CD14-positive monocyte (primary cell): ENCODE results near the gene GHSR. TPM values are rescaled to one million over a fixed set of nuclear protein-coding genes. Genes with fewer than 3 reads are reported as not detected.

ENCODE experiments used
- DNase-seq, 3 donors: peaks; one replicate each; pipeline ENCODE4 v3.0.0-alpha.2; 2011 to 2022
- H2AFZ ChIP-seq: 2 replicates; pipeline ENCODE4 v1.6.0; 2012; ENCODE audit warnings: mild to moderate bottlenecking, low read depth, low read length, inconsistent platforms; ENCODE audit not compliant: insufficient read depth, poor library complexity, severe bottlenecking
- H3K27ac ChIP-seq, 2 donors: 1 replicate in 1 of 2; 2 replicates in 1 of 2; pipeline ENCODE4 v1.5.1; 2012 to 2013; ENCODE audit warnings: low read length in 2 of 2, control low read depth in 1 of 2, inconsistent platforms in 1 of 2, low read depth in 1 of 2, mild to moderate bottlenecking in 1 of 2
- H3K27me3 ChIP-seq, 2 donors: one replicate each; pipeline versions ENCODE4 v1.6.0 to v1.6.1; 2011 to 2013; ENCODE audit warnings: low read length in 2 of 2; ENCODE audit not compliant: control insufficient read depth in 2 of 2, insufficient read depth in 2 of 2
- H3K36me3 ChIP-seq, 2 donors: replicated peaks in 1 of 2; 1 replicate in 1 of 2; 2 replicates in 1 of 2; pipeline versions ENCODE4 v1.5.1 to v1.6.1; 2012 to 2013; ENCODE audit warnings: low read length in 2 of 2, control low read depth in 1 of 2, inconsistent platforms in 1 of 2, mild to moderate bottlenecking in 1 of 2; ENCODE audit not compliant: insufficient read depth in 2 of 2, control insufficient read depth in 1 of 2
- H3K4me1 ChIP-seq, 2 donors: 1 replicate in 1 of 2; 2 replicates in 1 of 2; pipeline versions ENCODE4 v1.5.1 to v1.6.1; 2012 to 2013; ENCODE audit warnings: low read length in 2 of 2, control low read depth in 1 of 2, inconsistent platforms in 1 of 2, mild to moderate bottlenecking in 1 of 2, moderate library complexity in 1 of 2; ENCODE audit not compliant: insufficient read depth in 2 of 2, control insufficient read depth in 1 of 2
- H3K4me2 ChIP-seq: replicated peaks from 2 replicates; pipeline ENCODE3; 2012; ENCODE audit warnings: low read length, moderate library complexity, mild to moderate bottlenecking; ENCODE audit not compliant: poor library complexity, severe bottlenecking; ENCODE audit errors: extremely low read depth
- H3K4me3 ChIP-seq, 3 experiments: fragments of 200-600 bp in 1 of 3; sonication (generic) in 1 of 3; replicated peaks in 1 of 3; 1 replicate in 2 of 3; 2 replicates in 1 of 3; pipeline ENCODE4 v1.5.1; 2011 to 2013; ENCODE audit warnings: low read length in 3 of 3, mild to moderate bottlenecking in 3 of 3, control low read depth in 2 of 3, low read depth in 2 of 3, inconsistent platforms in 1 of 3, moderate library complexity in 1 of 3
- H3K79me2 ChIP-seq: 2 replicates; pipeline ENCODE4 v1.6.0; 2012; ENCODE audit warnings: mild to moderate bottlenecking, control low read depth, inconsistent platforms, low read length, moderate library complexity; ENCODE audit not compliant: insufficient read depth
- H3K9ac ChIP-seq: 2 replicates; pipeline ENCODE4 v1.6.0; 2017; ENCODE audit warnings: low read length, mild to moderate bottlenecking; ENCODE audit not compliant: insufficient read depth, poor library complexity, severe bottlenecking
- H3K9me3 ChIP-seq, 2 donors: replicated peaks in 1 of 2; 1 replicate in 1 of 2; 2 replicates in 1 of 2; pipeline versions ENCODE4 v1.5.1 to v1.6.1; 2012 to 2013; ENCODE audit warnings: low read length in 2 of 2, control low read depth in 1 of 2; ENCODE audit not compliant: control insufficient read depth in 1 of 2, insufficient read depth in 1 of 2
- H4K20me1 ChIP-seq: 2 replicates; pipeline ENCODE4 v1.6.0; 2012; ENCODE audit warnings: mild to moderate bottlenecking, low read length, control low read depth, moderate library complexity; ENCODE audit not compliant: insufficient read depth
- H3K27ac Mint-ChIP-seq, 7 donors: one replicate each; pipeline ENCODE4 v1.8.0; 2020; ENCODE audit warnings: mild to moderate bottlenecking in 7 of 7, mixed read lengths in 7 of 7, moderate library complexity in 6 of 7, inconsistent platforms in 2 of 7
- H3K27me3 Mint-ChIP-seq, 3 donors: one replicate each; pipeline ENCODE4 v1.8.0; 2021 to 2022; ENCODE audit warnings: low read depth in 3 of 3, mild to moderate bottlenecking in 3 of 3, mixed read lengths in 3 of 3, moderate library complexity in 3 of 3, inconsistent platforms in 1 of 3
- H3K36me3 Mint-ChIP-seq, 2 donors: one replicate each; pipeline ENCODE4 v1.8.0; 2020; ENCODE audit warnings: mixed read lengths in 2 of 2, inconsistent platforms in 1 of 2, mild to moderate bottlenecking in 1 of 2
- H3K4me1 Mint-ChIP-seq: one replicate; pipeline ENCODE4 v1.8.0; 2020; ENCODE audit warnings: mild to moderate bottlenecking, mixed read lengths
- H3K4me3 Mint-ChIP-seq, 2 donors: one replicate each; pipeline ENCODE4 v1.8.0; 2020; ENCODE audit warnings: mild to moderate bottlenecking in 2 of 2, mixed read lengths in 2 of 2, moderate library complexity in 1 of 2
- H3K9me3 Mint-ChIP-seq, 7 donors: one replicate each; pipeline ENCODE4 v1.8.0; 2020 to 2022; ENCODE audit warnings: mixed read lengths in 7 of 7, mild to moderate bottlenecking in 6 of 7, moderate library complexity in 6 of 7, inconsistent platforms in 2 of 7
- WGBS: methylation state at CpG from one replicate; pipeline ENCODE4 v1.1.5; 2013; ENCODE audit warnings: missing lambda C conversion rate; ENCODE audit not compliant: insufficient coverage; 5-methylcytosine and 5-hydroxymethylcytosine counted together
- intact Hi-C, 2 donors: fragments of 100-400 bp; cut with micrococcal nuclease; formaldehyde crosslinking; loops; one replicate each; pipeline versions ENCODE4 v1.15.0 to v1.15.1; 2023
- polyA plus RNA-seq, 3 donors: library from polyadenylated mRNA; depleted of rRNA in 1 of 3; unstranded in 2 of 3; stranded (reverse) in 1 of 3; fragments of 300-500 nt in 2 of 3; fragments of >200 nt in 1 of 3; fragmentation: Illumina TruSeq in 2 of 3; gene quantifications; 1 replicate in 2 of 3; 2 replicates in 1 of 3; pipeline ENCODE4 v1.2.3, GENCODE V29; 2012 to 2021
- TF ChIP-seq, protein P1 (sequence below): fragments of 200-600 bp; IDR thresholded peaks from one replicate; pipeline ENCODE4 v1.8.0; 2022; ENCODE audit warnings: antibody characterized with exemption, mild to moderate bottlenecking

GHSR gene
- polyA plus RNA-seq, 3 donors: not detected

GRCh38 chr3:172396400-172396799, 51.9 kb downstream of the GHSR start:
- no peak for DNase-seq
- H3K36me3 ChIP-seq: peaks cover 49 to 89% of the 10 kb centered on the region in 2 donors
- H3K79me2 ChIP-seq: no peaks in the 10 kb centered on the region
- no peaks in the 10 kb centered on the region for H3K4me1 Mint-ChIP-seq
- no peaks in the 10 kb centered on the region for H3K9me3 ChIP-seq
- no peak overlapping the region for H3K27ac ChIP-seq
- H3K9me3 Mint-ChIP-seq: peaks cover 0 to 3% (median 0%) of the 10 kb centered on the region in 7 donors
- no peak overlapping the region for H2AFZ ChIP-seq
- 89% methylated on average over 5 of the region's 7 CpGs for WGBS
- no peak overlapping the region for H3K4me2 ChIP-seq
- peaks cover 0 to 5% (median 0%) of the 10 kb centered on the region in 3 donors for H3K27me3 Mint-ChIP-seq
- H4K20me1 ChIP-seq: peaks cover 2% of the 10 kb centered on the region
- no peaks in the 10 kb centered on the region for H3K27me3 ChIP-seq
- intact Hi-C loops: no loop called here
- no peak overlapping the region for H3K9ac ChIP-seq
- TF ChIP-seq, protein P1, sequence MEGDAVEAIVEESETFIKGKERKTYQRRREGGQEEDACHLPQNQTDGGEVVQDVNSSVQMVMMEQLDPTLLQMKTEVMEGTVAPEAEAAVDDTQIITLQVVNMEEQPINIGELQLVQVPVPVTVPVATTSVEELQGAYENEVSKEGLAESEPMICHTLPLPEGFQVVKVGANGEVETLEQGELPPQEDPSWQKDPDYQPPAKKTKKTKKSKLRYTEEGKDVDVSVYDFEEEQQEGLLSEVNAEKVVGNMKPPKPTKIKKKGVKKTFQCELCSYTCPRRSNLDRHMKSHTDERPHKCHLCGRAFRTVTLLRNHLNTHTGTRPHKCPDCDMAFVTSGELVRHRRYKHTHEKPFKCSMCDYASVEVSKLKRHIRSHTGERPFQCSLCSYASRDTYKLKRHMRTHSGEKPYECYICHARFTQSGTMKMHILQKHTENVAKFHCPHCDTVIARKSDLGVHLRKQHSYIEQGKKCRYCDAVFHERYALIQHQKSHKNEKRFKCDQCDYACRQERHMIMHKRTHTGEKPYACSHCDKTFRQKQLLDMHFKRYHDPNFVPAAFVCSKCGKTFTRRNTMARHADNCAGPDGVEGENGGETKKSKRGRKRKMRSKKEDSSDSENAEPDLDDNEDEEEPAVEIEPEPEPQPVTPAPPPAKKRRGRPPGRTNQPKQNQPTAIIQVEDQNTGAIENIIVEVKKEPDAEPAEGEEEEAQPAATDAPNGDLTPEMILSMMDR: no peak
- H3K27ac Mint-ChIP-seq: no peak overlapping the region
- H3K4me3 Mint-ChIP-seq: no peak overlapping the region
- peaks cover 57 to 84% of the 10 kb centered on the region in 2 donors for H3K36me3 Mint-ChIP-seq
- no peak overlapping the region for H3K4me3 ChIP-seq
- no peaks in the 10 kb centered on the region for H3K4me1 ChIP-seq

DNA sequence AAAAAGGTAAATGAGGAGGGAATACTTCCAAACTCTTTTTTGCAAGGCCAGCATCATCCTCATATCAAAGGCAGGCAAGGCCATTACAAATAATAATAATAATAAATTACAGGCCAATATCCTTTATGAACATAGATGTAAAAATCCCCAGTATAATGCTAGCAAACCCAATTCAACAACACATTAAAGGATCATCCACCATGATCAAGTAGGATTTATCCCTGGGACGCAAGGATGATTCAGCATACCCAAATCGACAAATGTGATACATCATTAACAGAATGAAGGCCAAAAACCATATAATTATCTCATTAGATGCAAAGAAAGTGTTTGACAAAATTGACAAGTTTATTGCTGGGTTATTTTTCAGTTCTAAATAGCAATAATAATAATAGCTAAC, 53.6 kb downstream of the GHSR start:
- Histone ChIP-seq H4K20me1 (peaks cover 8% of the 10 kb centered on the region), H3K79me2 (peaks cover 5% of the 10 kb centered on the region), H2AFZ (no peak overlapping the region), H3K4me1 (no peaks in the 10 kb centered on the region), H3K27ac (no peak overlapping the region), H3K4me2 (no peak overlapping the region), H3K9ac (no peak overlapping the region), H3K27me3 (no peaks in the 10 kb centered on the region), H3K36me3 (peaks cover 50 to 83% of the 10 kb centered on the region in 2 donors), H3K4me3 (no peak overlapping the region), H3K9me3 (no peaks in the 10 kb centered on the region)
- Mint-ChIP-seq H3K36me3 (peaks cover 50 to 78% of the 10 kb centered on the region in 2 donors), H3K4me3 (no peak overlapping the region), H3K27me3 (peaks cover 0 to 1% (median 0%) of the 10 kb centered on the region in 3 donors), H3K9me3 (no peaks in the 10 kb centered on the region), H3K27ac (no peak overlapping the region), H3K4me1 (peaks cover 4% of the 10 kb centered on the region)
- TF ChIP-seq, protein P1: no peak
- WGBS: no CpG with 5 or more reads among the region's 2 CpGs
- intact Hi-C loops: no loop called here
- DNase-seq: no peak

Other genes starting within 250 kb of the GHSR start
- 100 to 1,000 TPM; 146 to 293 (median 264) TPM for gene TNFSF10, start 75.0 kb upstream of the GHSR start, polyA plus RNA-seq